CD4-positive, alpha-beta T cell (primary cell): ENCODE data around the gene FUT4. TPM values are rescaled to one million over a fixed set of nuclear protein-coding genes. Genes with fewer than 3 reads are reported as not detected.

Experiments used
- ATAC-seq: fragments of 200-7000 bp; cut with Tn5 transposase; one replicate; pipeline ENCODE4 v1.10.0; 2022; ENCODE audit warnings: mild to moderate bottlenecking; ENCODE audit not compliant: poor library complexity
- CTCF ChIA-PET: fragments of 350-600 bp; sonication (Branson Sonifier 250); formaldehyde crosslinking; loops from one replicate; lab custom pipeline; 2021; ENCODE audit warnings: antibody characterized with exemption, inconsistent platforms; lab: Charles Lee
- POLR2A ChIA-PET: fragments of 350-600 bp; sonication (Branson Sonifier 250); formaldehyde crosslinking; loops from one replicate; lab custom pipeline; 2021; ENCODE audit warnings: antibody characterized with exemption, inconsistent platforms; lab: Charles Lee
- DNase-seq, 14 experiments: peaks; one replicate each; pipeline ENCODE4 v3.0.0-alpha.2; 2013 to 2020; ENCODE audit warnings: mixed read lengths in 2 of 14
- H3K27ac ChIP-seq, 2 donors: one replicate each; pipeline versions ENCODE4 v1.5.1 to v1.7.0; 2013; ENCODE audit warnings: low read length in 2 of 2, low read depth in 1 of 2, mild to moderate bottlenecking in 1 of 2
- H3K27me3 ChIP-seq, 2 experiments: 1 replicate in 1 of 2; 2 replicates in 1 of 2; pipeline versions ENCODE4 v1.6.1 to v1.7.0; 2013; ENCODE audit warnings: low read length in 2 of 2, control low read depth in 1 of 2, mild to moderate bottlenecking in 1 of 2, moderate library complexity in 1 of 2; ENCODE audit not compliant: insufficient read depth in 2 of 2, control insufficient read depth in 1 of 2
- H3K36me3 ChIP-seq: one replicate; pipeline ENCODE4 v1.6.1; 2013; ENCODE audit warnings: low read length, control low read depth; ENCODE audit not compliant: insufficient read depth
- H3K4me1 ChIP-seq: one replicate; pipeline ENCODE4 v1.6.1; 2013; ENCODE audit warnings: low read length, control low read depth; ENCODE audit not compliant: insufficient read depth
- H3K4me3 ChIP-seq: one replicate; pipeline ENCODE4 v1.5.1; 2013; ENCODE audit warnings: mild to moderate bottlenecking, low read length, moderate library complexity
- H3K9me3 ChIP-seq, 2 experiments: 1 replicate in 1 of 2; 2 replicates in 1 of 2; pipeline versions ENCODE4 v1.6.1 to v1.7.0; 2013; ENCODE audit warnings: low read length in 2 of 2, mild to moderate bottlenecking in 2 of 2, control low read depth in 1 of 2, moderate library complexity in 1 of 2; ENCODE audit not compliant: control insufficient read depth in 1 of 2, insufficient read depth in 1 of 2
- H3K27ac Mint-ChIP-seq: one replicate; pipeline ENCODE4 v1.8.0; 2020; ENCODE audit warnings: mixed read lengths
- H3K27me3 Mint-ChIP-seq: one replicate; pipeline ENCODE4 v1.8.0; 2021; ENCODE audit warnings: mixed read lengths
- H3K36me3 Mint-ChIP-seq: one replicate; pipeline ENCODE4 v1.8.0; 2021; ENCODE audit warnings: low read depth, mixed read lengths
- H3K4me1 Mint-ChIP-seq: one replicate; pipeline ENCODE4 v1.8.0; 2021; ENCODE audit warnings: low read depth, mixed read lengths
- H3K4me3 Mint-ChIP-seq: one replicate; pipeline ENCODE4 v1.8.0; 2020; ENCODE audit warnings: mild to moderate bottlenecking, mixed read lengths
- H3K9me3 Mint-ChIP-seq: one replicate; pipeline ENCODE4 v1.8.0; 2020; ENCODE audit warnings: mixed read lengths
- CTCF ChIP-seq: fragments of 200-600 bp; IDR thresholded peaks from one replicate; pipeline ENCODE4 v1.8.0; 2022; ENCODE audit warnings: antibody characterized with exemption, mild to moderate bottlenecking
- intact Hi-C, 2 experiments: fragments of 100-400 bp; cut with DNase I in 1 of 2; cut with micrococcal nuclease in 1 of 2; formaldehyde crosslinking; loops; one replicate each; pipeline versions ENCODE4 v1.15.1 to v1.9.0; 2023 to 2025; cut with DNase I, micrococcal nuclease
- total RNA-seq, 174 experiments: library from RNA in 2 of 174; stranded (reverse) in 2 of 174; gene quantifications; one replicate each; pipeline ENCODE4 v1.2.3 and lab custom pipeline; 2021 to 2026

FUT4 gene
- total RNA-seq, 2 experiments from 2014 or later: 4.3 to 5.1 TPM

GRCh38 chr11:94546162-94546470, 2.4 kb downstream of the FUT4 start:
- intact Hi-C loops: loop anchor here in 1 of 2 experiments (5.0 kb wide), 1 partner anchor 541 kb away; the partner anchor contains the start of gene ENDOD1
- Histone ChIP-seq H3K4me1 (peaks cover 33% of the 10 kb centered on the region), H3K27ac (no peak overlapping the region), H3K36me3 (no peaks in the 10 kb centered on the region), H3K9me3 (no peaks in the 10 kb centered on the region), H3K27me3 (no peaks in the 10 kb centered on the region), H3K4me3 (peak overlapping the region; percentile 13)
- no peak for TF ChIP-seq CTCF
- CTCF ChIA-PET: no interaction called here
- H3K27ac Mint-ChIP-seq: peak overlapping the region; percentile 83
- H3K9me3 Mint-ChIP-seq: no peaks in the 10 kb centered on the region
- H3K4me1 Mint-ChIP-seq: peaks cover 69% of the 10 kb centered on the region
- peaks cover 4% of the 10 kb centered on the region for H3K36me3 Mint-ChIP-seq
- POLR2A ChIA-PET: interaction anchor here (1.1 kb wide), 1 partner anchor 1244 kb away, joined by 3 read pairs; the partner anchor contains the start of gene FAM76B
- H3K27me3 Mint-ChIP-seq: no peaks in the 10 kb centered on the region
- peak overlapping the region; percentile 81 for H3K4me3 Mint-ChIP-seq
- DNase-seq: no peak
- no peak for ATAC-seq

- H3K4me1 Mint-ChIP-seq: peaks cover 69% of the 10 kb centered on the region
These were observed 3.2 kb downstream of the FUT4 start for GRCh38 chr11:94546886-94547285.

GRCh38 chr11:94549146-94549545, 5.4 kb downstream of the FUT4 start:
- H3K36me3 ChIP-seq: no peaks in the 10 kb centered on the region
- POLR2A ChIA-PET: no interaction called here
- H3K27ac ChIP-seq: no peak overlapping the region
- CTCF ChIA-PET: no interaction called here
- Mint-ChIP-seq H3K27ac (no peak overlapping the region), H3K36me3 (no peaks in the 10 kb centered on the region), H3K4me1 (peaks cover 55% of the 10 kb centered on the region), H3K9me3 (no peaks in the 10 kb centered on the region), H3K27me3 (no peaks in the 10 kb centered on the region), H3K4me3 (no peak overlapping the region)
- no peak for ATAC-seq
- H3K9me3 ChIP-seq: no peaks in the 10 kb centered on the region
- H3K27me3 ChIP-seq: no peaks in the 10 kb centered on the region
- intact Hi-C loops: loop anchor here in 1 of 2 experiments (5.0 kb wide), 1 partner anchor 538 kb away; the partner anchor contains the start of gene ENDOD1
- no peak for DNase-seq
- peaks cover 24% of the 10 kb centered on the region for H3K4me1 ChIP-seq
- no peak overlapping the region for H3K4me3 ChIP-seq
- TF ChIP-seq CTCF: no peak

More at GRCh38 chr11:94546886-94547285, 3.2 kb downstream of the FUT4 start:
- Mint-ChIP-seq H3K27ac (peak overlapping the region; percentile 49), H3K36me3 (peaks cover 4% of the 10 kb centered on the region), H3K9me3 (no peaks in the 10 kb centered on the region), H3K4me3 (peak overlapping the region; percentile 81), H3K27me3 (no peaks in the 10 kb centered on the region)
- ATAC-seq (no peak), DNase-seq (no peak)
- Histone ChIP-seq H3K27me3 (no peaks in the 10 kb centered on the region), H3K27ac (no peak overlapping the region), H3K4me1 (peaks cover 33% of the 10 kb centered on the region), H3K4me3 (no peak overlapping the region), H3K36me3 (no peaks in the 10 kb centered on the region), H3K9me3 (no peaks in the 10 kb centered on the region)
- CTCF ChIA-PET: no interaction called here
- intact Hi-C loops: loop anchor here in 1 of 2 experiments (5.0 kb wide), 1 partner anchor 540 kb away; the partner anchor contains the start of gene ENDOD1
- POLR2A ChIA-PET: interaction anchor here (1.3 kb wide), 1 partner anchor 53 kb away, joined by 3 read pairs; no protein-coding TSS in a partner anchor
- no peak for TF ChIP-seq CTCF
